Measurements from ENCODE around the gene KXD1. TPM values are rescaled to one million over a fixed set of nuclear protein-coding genes. Genes with fewer than 3 reads are reported as not detected.
A peak's percentile ranks its signal among the peaks of the same experiment; 100 is the strongest.

Gene KXD1
- total RNA-seq, 1 donor from 2014 or later = 73.9 TPM

GRCh38 chr19:18587561-18587960 lies 29.9 kb downstream of the KXD1 start:
- Mint-ChIP-seq H3K4me3 (peak overlapping the region; percentile 51), H3K9me3 (no peaks in the 10 kb centered on the region), H3K27me3 (peaks cover 19% of the 10 kb centered on the region), H3K27ac (no peak overlapping the region), H3K4me1 (ENCODE audit: unreplicated experiment) (peaks cover 14% of the 10 kb centered on the region), H3K36me3 (no peaks in the 10 kb centered on the region)
- TF ChIP-seq, protein P1, sequence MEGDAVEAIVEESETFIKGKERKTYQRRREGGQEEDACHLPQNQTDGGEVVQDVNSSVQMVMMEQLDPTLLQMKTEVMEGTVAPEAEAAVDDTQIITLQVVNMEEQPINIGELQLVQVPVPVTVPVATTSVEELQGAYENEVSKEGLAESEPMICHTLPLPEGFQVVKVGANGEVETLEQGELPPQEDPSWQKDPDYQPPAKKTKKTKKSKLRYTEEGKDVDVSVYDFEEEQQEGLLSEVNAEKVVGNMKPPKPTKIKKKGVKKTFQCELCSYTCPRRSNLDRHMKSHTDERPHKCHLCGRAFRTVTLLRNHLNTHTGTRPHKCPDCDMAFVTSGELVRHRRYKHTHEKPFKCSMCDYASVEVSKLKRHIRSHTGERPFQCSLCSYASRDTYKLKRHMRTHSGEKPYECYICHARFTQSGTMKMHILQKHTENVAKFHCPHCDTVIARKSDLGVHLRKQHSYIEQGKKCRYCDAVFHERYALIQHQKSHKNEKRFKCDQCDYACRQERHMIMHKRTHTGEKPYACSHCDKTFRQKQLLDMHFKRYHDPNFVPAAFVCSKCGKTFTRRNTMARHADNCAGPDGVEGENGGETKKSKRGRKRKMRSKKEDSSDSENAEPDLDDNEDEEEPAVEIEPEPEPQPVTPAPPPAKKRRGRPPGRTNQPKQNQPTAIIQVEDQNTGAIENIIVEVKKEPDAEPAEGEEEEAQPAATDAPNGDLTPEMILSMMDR (conservative IDR thresholded peaks at IDR 0.05) = no peak
- no peak for DNase-seq (ENCODE audit: extremely low spot score, unreplicated experiment)

GRCh38 chr19:18587962-18588610 lies 30.4 kb downstream of the KXD1 start:
- H3K4me3 Mint-ChIP-seq = peak overlapping the region; percentile 91
- no peaks in the 10 kb centered on the region for H3K36me3 Mint-ChIP-seq
- peak overlapping the region; percentile 76 for H3K27ac Mint-ChIP-seq
- DNase-seq (ENCODE audit: extremely low spot score, unreplicated experiment) = no peak
- no peaks in the 10 kb centered on the region for H3K9me3 Mint-ChIP-seq
- peaks cover 14% of the 10 kb centered on the region for H3K4me1 Mint-ChIP-seq (ENCODE audit: unreplicated experiment)
- H3K27me3 Mint-ChIP-seq = peaks cover 19% of the 10 kb centered on the region
- TF ChIP-seq, protein P1 (conservative IDR thresholded peaks at IDR 0.05) = no peak

GRCh38 chr19:18588611-18589379 lies 31.1 kb downstream of the KXD1 start, which contains the start of gene REX1BD:
REX1BD (plus strand) TSS chr19:18588798; CDS start chr19:18588802, 4 bp downstream.
- no peaks in the 10 kb centered on the region for H3K9me3 Mint-ChIP-seq
- peak; percentile 88 for DNase-seq (ENCODE audit: extremely low spot score, unreplicated experiment)
- H3K4me1 Mint-ChIP-seq (ENCODE audit: unreplicated experiment) = peaks cover 14% of the 10 kb centered on the region
- peak within 1 kb of the TSS; percentile 93 for H3K27ac Mint-ChIP-seq
- TF ChIP-seq, protein P1 (conservative IDR thresholded peaks at IDR 0.05) = peak; percentile 98
- peaks cover 23% of the 10 kb centered on the region for H3K27me3 Mint-ChIP-seq
- peak within 1 kb of the TSS; percentile 93 for H3K4me3 Mint-ChIP-seq
- no peaks in the 10 kb centered on the region for H3K36me3 Mint-ChIP-seq

GRCh38 chr19:18589380-18590272 lies 32.0 kb downstream of the KXD1 start:
- TF ChIP-seq, protein P1 (conservative IDR thresholded peaks at IDR 0.05) = no peak
- Mint-ChIP-seq H3K4me1 (ENCODE audit: unreplicated experiment) (peaks cover 14% of the 10 kb centered on the region), H3K4me3 (peak overlapping the region; percentile 93), H3K27me3 (peaks cover 17% of the 10 kb centered on the region), H3K9me3 (no peaks in the 10 kb centered on the region), H3K27ac (peak overlapping the region; percentile 93), H3K36me3 (no peaks in the 10 kb centered on the region)
- DNase-seq (ENCODE audit: extremely low spot score, unreplicated experiment) = no peak
